ENCODE measurements around the gene TSHZ3.

Gene TSHZ3

GRCh38 chr19:31334849-31335624 lies 14.2 kb downstream of the TSHZ3 start:
- DNase-seq: no peak

GRCh38 chr19:31334101-31334848 lies 15.0 kb downstream of the TSHZ3 start:
- DNase-seq: no peak

- no peak for DNase-seq
These were observed 17.1 kb downstream of the TSHZ3 start for GRCh38 chr19:31332096-31332495.

- DNase-seq: no peak
These were observed 17.7 kb downstream of the TSHZ3 start for GRCh38 chr19:31331536-31331935.

GRCh38 chr19:31330761-31331160 lies 18.5 kb downstream of the TSHZ3 start:
- no peak for DNase-seq

- DNase-seq: no peak
These were observed 19.0 kb downstream of the TSHZ3 start for GRCh38 chr19:31330237-31330636.

GRCh38 chr19:31329819-31330218 lies 19.4 kb downstream of the TSHZ3 start:
- no peak for DNase-seq

- no peak for DNase-seq
These were observed 21.0 kb downstream of the TSHZ3 start for GRCh38 chr19:31328238-31328637.

GRCh38 chr19:31326329-31327028 lies 22.8 kb downstream of the TSHZ3 start:
- DNase-seq: no peak

- DNase-seq: no peak
These were observed 23.9 kb downstream of the TSHZ3 start for GRCh38 chr19:31325342-31325741.

- no peak for DNase-seq
These were observed 29.8 kb downstream of the TSHZ3 start for GRCh38 chr19:31319465-31319864.

- DNase-seq: no peak
These were observed 30.3 kb downstream of the TSHZ3 start for GRCh38 chr19:31318790-31319425.

GRCh38 chr19:31317570-31317969 lies 31.7 kb downstream of the TSHZ3 start:
- DNase-seq: no peak

- DNase-seq: no peak
These were observed 32.1 kb downstream of the TSHZ3 start for GRCh38 chr19:31317093-31317492.

- no peak for DNase-seq
These were observed 32.9 kb downstream of the TSHZ3 start for GRCh38 chr19:31316201-31316951.

- DNase-seq: no peak
These were observed 33.6 kb downstream of the TSHZ3 start for GRCh38 chr19:31315652-31316051.

GRCh38 chr19:31314849-31315629 lies 34.2 kb downstream of the TSHZ3 start:
- no peak for DNase-seq

GRCh38 chr19:31314156-31314555 lies 35.1 kb downstream of the TSHZ3 start:
- DNase-seq: no peak

GRCh38 chr19:31313291-31314030 lies 35.8 kb downstream of the TSHZ3 start:
- no peak for DNase-seq

- DNase-seq: no peak
These were observed 36.5 kb downstream of the TSHZ3 start for GRCh38 chr19:31312677-31313244.
